Skin of body (tissue), 2 donors: ENCODE results near the gene ELF4. TPM values are rescaled to one million over a fixed set of nuclear protein-coding genes. Genes with fewer than 3 reads are reported as not detected.
A peak's percentile ranks its signal among the peaks of the same experiment; 100 is the strongest.

Experiments used
- DNase-seq: peaks from one replicate; lab custom pipeline; 2025; lab: John Stamatoyannopoulos, UW
- total RNA-seq: library from RNA; depleted of rRNA; stranded (reverse); fragments of >200 nt; gene quantifications from one replicate; pipeline ENCODE4 v1.2.3, GENCODE V29; 2014

The ELF4 gene
- total RNA-seq, result 10.8 TPM

- DNase-seq, result no peak
Observed at GRCh38 chrX:130110379-130111219, at the start of gene ELF4. ELF4 (minus strand) TSS chrX:130110497; CDS start chrX:130081330, 29,167 bp downstream.

GRCh38 chrX:130159776-130160175, 49.5 kb upstream of the ELF4 start:
- DNase-seq, result no peak

- DNase-seq, result no peak
Observed at GRCh38 chrX:130158311-130158710, 48.0 kb upstream of the ELF4 start.

- DNase-seq, result no peak
Observed at GRCh38 chrX:130155564-130155963, 45.3 kb upstream of the ELF4 start.

- no peak for DNase-seq
Observed at GRCh38 chrX:130147631-130148030, 37.3 kb upstream of the ELF4 start.

GRCh38 chrX:130145123-130145522, 34.8 kb upstream of the ELF4 start:
- no peak for DNase-seq

GRCh38 chrX:130144509-130144908, 34.2 kb upstream of the ELF4 start:
- DNase-seq, result no peak

- DNase-seq, result no peak
Observed at GRCh38 chrX:130139474-130140201, 29.3 kb upstream of the ELF4 start.

GRCh38 chrX:130136961-130137360, 26.7 kb upstream of the ELF4 start:
- DNase-seq, result no peak

GRCh38 chrX:130136496-130136895, 26.2 kb upstream of the ELF4 start:
- no peak for DNase-seq

GRCh38 chrX:130130990-130131389, 20.7 kb upstream of the ELF4 start:
- DNase-seq, result no peak

GRCh38 chrX:130125091-130125874, 15.0 kb upstream of the ELF4 start:
- DNase-seq, result peak; percentile 23

- no peak for DNase-seq
Observed at GRCh38 chrX:130124577-130124976, 14.3 kb upstream of the ELF4 start.

GRCh38 chrX:130121505-130121800, 11.2 kb upstream of the ELF4 start:
- DNase-seq, result peak; percentile 2

- peak; percentile 63 for DNase-seq
Observed at GRCh38 chrX:130120746-130121504, 10.6 kb upstream of the ELF4 start.

GRCh38 chrX:130120321-130120731, 10.0 kb upstream of the ELF4 start:
- DNase-seq, result no peak

GRCh38 chrX:130119312-130119898, 9.1 kb upstream of the ELF4 start:
- DNase-seq, result no peak

GRCh38 chrX:130118441-130119311, 8.4 kb upstream of the ELF4 start:
- peak; percentile 67 for DNase-seq

GRCh38 chrX:130117166-130117565, 6.9 kb upstream of the ELF4 start:
- no peak for DNase-seq
